Neutrophil (primary cell): ENCODE results near the gene MERTK.

Source experiments
- H3K27ac ChIP-seq: fragments of 200-600 bp; sonication (generic); 2 replicates; pipeline ENCODE4 v1.5.1; 2016; ENCODE audit warnings: mild to moderate bottlenecking, moderate library complexity
- H3K27me3 ChIP-seq: fragments of 200-600 bp; sonication (generic); 2 replicates; pipeline ENCODE4 v1.6.0; 2016; ENCODE audit warnings: mild to moderate bottlenecking
- H3K36me3 ChIP-seq: fragments of 200-600 bp; sonication (generic); 2 replicates; pipeline ENCODE4 v1.5.1; 2017
- H3K4me1 ChIP-seq, 2 experiments: fragments of 200-600 bp in 1 of 2; sonication (generic) in 1 of 2; 1 replicate in 1 of 2; 2 replicates in 1 of 2; pipeline versions ENCODE4 v1.5.1 to v1.6.1; 2013 to 2016; ENCODE audit warnings: low read depth in 1 of 2, low read length in 1 of 2, mild to moderate bottlenecking in 1 of 2, moderate library complexity in 1 of 2; ENCODE audit not compliant: control insufficient read depth in 1 of 2, insufficient read depth in 1 of 2
- H3K4me3 ChIP-seq, 2 experiments: fragments of 200-600 bp in 1 of 2; sonication (generic) in 1 of 2; 1 replicate in 1 of 2; 2 replicates in 1 of 2; pipeline ENCODE4 v1.5.1; 2013 to 2016; ENCODE audit warnings: low read depth in 1 of 2, low read length in 1 of 2, mild to moderate bottlenecking in 1 of 2, moderate library complexity in 1 of 2
- H3K9me3 ChIP-seq: fragments of 200-600 bp; sonication (generic); 2 replicates; pipeline ENCODE4 v1.5.1; 2016
- TF ChIP-seq, protein P1 (sequence below): fragments of 200-600 bp; sonication (generic); IDR thresholded peaks from 2 replicates; pipeline ENCODE4 v1.5.1; 2016; ENCODE audit warnings: antibody characterized with exemption

The MERTK gene

DNA sequence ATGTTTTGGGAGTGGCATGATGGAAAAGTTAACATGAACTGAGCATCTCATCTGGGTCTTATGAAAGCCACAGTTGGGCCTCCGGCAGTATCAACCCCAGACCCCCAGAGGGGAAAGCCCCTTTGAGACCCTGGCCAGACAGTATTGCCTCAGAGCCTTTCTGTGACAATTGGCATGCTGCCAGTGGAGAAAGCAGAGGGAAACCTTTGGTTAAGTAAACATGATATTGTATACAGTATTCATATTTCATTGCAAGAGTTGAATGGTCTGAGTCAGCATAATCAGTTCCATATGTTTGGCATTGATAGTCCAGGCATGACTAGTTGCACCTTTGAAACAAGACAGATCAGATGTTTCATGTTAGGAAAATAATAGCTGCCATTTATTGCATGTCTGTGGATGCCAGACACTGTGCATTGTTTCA is 20.0 kb downstream of the MERTK start:
- Histone ChIP-seq H3K27ac (no peak overlapping the region), H3K4me3 (no peak overlapping the region), H3K4me1 (no peaks in the 10 kb centered on the region), H3K9me3 (no peaks in the 10 kb centered on the region), H3K27me3 (no peaks in the 10 kb centered on the region), H3K36me3 (peaks cover 3% of the 10 kb centered on the region)
- TF ChIP-seq, protein P1, sequence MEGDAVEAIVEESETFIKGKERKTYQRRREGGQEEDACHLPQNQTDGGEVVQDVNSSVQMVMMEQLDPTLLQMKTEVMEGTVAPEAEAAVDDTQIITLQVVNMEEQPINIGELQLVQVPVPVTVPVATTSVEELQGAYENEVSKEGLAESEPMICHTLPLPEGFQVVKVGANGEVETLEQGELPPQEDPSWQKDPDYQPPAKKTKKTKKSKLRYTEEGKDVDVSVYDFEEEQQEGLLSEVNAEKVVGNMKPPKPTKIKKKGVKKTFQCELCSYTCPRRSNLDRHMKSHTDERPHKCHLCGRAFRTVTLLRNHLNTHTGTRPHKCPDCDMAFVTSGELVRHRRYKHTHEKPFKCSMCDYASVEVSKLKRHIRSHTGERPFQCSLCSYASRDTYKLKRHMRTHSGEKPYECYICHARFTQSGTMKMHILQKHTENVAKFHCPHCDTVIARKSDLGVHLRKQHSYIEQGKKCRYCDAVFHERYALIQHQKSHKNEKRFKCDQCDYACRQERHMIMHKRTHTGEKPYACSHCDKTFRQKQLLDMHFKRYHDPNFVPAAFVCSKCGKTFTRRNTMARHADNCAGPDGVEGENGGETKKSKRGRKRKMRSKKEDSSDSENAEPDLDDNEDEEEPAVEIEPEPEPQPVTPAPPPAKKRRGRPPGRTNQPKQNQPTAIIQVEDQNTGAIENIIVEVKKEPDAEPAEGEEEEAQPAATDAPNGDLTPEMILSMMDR = no peak

DNA sequence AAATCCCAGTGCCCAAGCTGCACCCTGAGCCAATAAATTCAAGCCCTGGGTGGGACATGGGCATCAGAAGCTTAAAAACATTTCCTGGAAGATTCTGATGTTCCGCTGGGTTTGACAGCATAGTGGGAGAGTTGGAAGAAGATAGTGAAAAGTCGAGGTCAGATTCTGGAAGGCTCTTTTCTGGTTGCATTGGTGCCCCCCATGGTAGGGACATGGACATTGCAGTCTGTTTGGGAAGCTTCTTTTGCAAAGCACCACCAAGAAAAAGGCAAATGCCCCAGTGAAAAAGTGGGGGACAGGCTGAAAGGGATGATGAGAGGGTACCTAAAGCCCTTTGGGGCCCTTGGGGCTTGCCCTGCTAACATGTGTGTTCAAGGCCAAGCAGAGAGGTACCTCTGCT is 21.0 kb downstream of the MERTK start:
- no peaks in the 10 kb centered on the region for H3K4me1 ChIP-seq
- no peak overlapping the region for H3K27ac ChIP-seq
- peaks cover 3% of the 10 kb centered on the region for H3K36me3 ChIP-seq
- H3K27me3 ChIP-seq = no peaks in the 10 kb centered on the region
- H3K9me3 ChIP-seq = no peaks in the 10 kb centered on the region
- TF ChIP-seq, protein P1 = no peak
- H3K4me3 ChIP-seq = no peak overlapping the region

GRCh38 chr2:111919794-111920608 is 21.6 kb downstream of the MERTK start:
- Histone ChIP-seq H3K36me3 (peaks cover 3% of the 10 kb centered on the region), H3K27me3 (no peaks in the 10 kb centered on the region), H3K4me1 (no peaks in the 10 kb centered on the region), H3K27ac (no peak overlapping the region), H3K9me3 (no peaks in the 10 kb centered on the region), H3K4me3 (no peak overlapping the region)
- TF ChIP-seq, protein P1 = no peak

DNA sequence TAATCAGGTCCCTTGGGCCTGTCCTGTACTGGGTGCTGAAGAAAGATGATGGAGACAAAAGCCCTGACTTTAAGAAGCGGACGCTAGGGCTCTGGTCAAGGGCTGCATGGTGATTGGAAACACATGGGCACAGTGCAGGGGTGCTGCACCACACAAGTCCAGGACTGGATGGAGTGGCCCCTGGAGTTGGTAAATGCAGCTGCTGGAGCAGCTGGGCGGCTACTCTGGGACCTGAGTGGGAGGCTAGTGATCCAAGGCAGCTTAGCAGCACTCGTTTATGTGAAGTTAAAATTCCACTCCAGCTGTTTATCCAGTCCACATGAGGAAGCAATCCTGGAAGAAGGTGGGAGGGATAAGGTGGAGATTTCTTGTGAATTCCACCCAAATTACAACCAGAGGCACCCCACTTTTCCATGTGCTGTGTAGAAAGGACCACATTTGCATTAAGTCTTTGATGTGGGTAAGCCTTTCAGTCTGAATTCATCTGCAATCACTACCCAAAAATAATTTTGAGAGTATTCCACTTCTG is 24.9 kb downstream of the MERTK start:
- TF ChIP-seq, protein P1 = no peak
- peaks cover 3% of the 10 kb centered on the region for H3K36me3 ChIP-seq
- H3K4me3 ChIP-seq = no peak overlapping the region
- no peak overlapping the region for H3K27ac ChIP-seq
- no peaks in the 10 kb centered on the region for H3K9me3 ChIP-seq
- H3K4me1 ChIP-seq = no peaks in the 10 kb centered on the region
- H3K27me3 ChIP-seq = no peaks in the 10 kb centered on the region

- TF ChIP-seq, protein P1 = no peak
- H3K36me3 ChIP-seq = peaks cover 3% of the 10 kb centered on the region
- no peaks in the 10 kb centered on the region for H3K9me3 ChIP-seq
- no peaks in the 10 kb centered on the region for H3K27me3 ChIP-seq
- no peak overlapping the region for H3K27ac ChIP-seq
- no peak overlapping the region for H3K4me3 ChIP-seq
- no peaks in the 10 kb centered on the region for H3K4me1 ChIP-seq
Measured at GRCh38 chr2:111924617-111925107, 26.3 kb downstream of the MERTK start.
